Aorta (tissue), 5 donors: ENCODE results near the gene LSP1. TPM values are rescaled to one million over a fixed set of nuclear protein-coding genes. Genes with fewer than 3 reads are reported as not detected.

Experiments used
- ATAC-seq: fragments of 200-7000 bp; cut with Tn5 transposase; one replicate; pipeline ENCODE4 v1.9.1; 2022; ENCODE audit warnings: moderate library complexity; ENCODE audit not compliant: low FRiP score
- DNase-seq, 2 donors: peaks; one replicate each; pipeline ENCODE4 v3.0.0-alpha.2; 2020
- H3K27ac ChIP-seq, 2 donors: one replicate each; pipeline ENCODE4 v1.5.1; 2013; ENCODE audit warnings: low read length in 2 of 2, mild to moderate bottlenecking in 2 of 2, moderate library complexity in 2 of 2, control low read depth in 1 of 2, inconsistent platforms in 1 of 2, low read depth in 1 of 2
- H3K27me3 ChIP-seq, 2 donors: one replicate each; pipeline ENCODE4 v1.6.1; 2013; ENCODE audit warnings: control low read depth in 1 of 2, low read length in 1 of 2, mild to moderate bottlenecking in 1 of 2, moderate library complexity in 1 of 2; ENCODE audit not compliant: insufficient read depth in 2 of 2, control insufficient read depth in 1 of 2
- H3K36me3 ChIP-seq, 2 donors: one replicate each; pipeline ENCODE4 v1.6.1; 2013; ENCODE audit warnings: control low read depth in 1 of 2, low read length in 1 of 2, mild to moderate bottlenecking in 1 of 2; ENCODE audit not compliant: insufficient read depth in 2 of 2, control insufficient read depth in 1 of 2
- H3K4me1 ChIP-seq, 2 donors: one replicate each; pipeline ENCODE4 v1.6.1; 2013; ENCODE audit warnings: low read length in 2 of 2, control low read depth in 1 of 2, mild to moderate bottlenecking in 1 of 2, moderate library complexity in 1 of 2; ENCODE audit not compliant: insufficient read depth in 2 of 2, control insufficient read depth in 1 of 2
- H3K4me3 ChIP-seq, 2 donors: one replicate each; pipeline ENCODE4 v1.5.1; 2013; ENCODE audit warnings: low read length in 2 of 2, control low read depth in 1 of 2, mild to moderate bottlenecking in 1 of 2
- H3K9me3 ChIP-seq: one replicate; pipeline ENCODE4 v1.6.1; 2013; ENCODE audit warnings: mild to moderate bottlenecking, low read length; ENCODE audit not compliant: control insufficient read depth
- WGBS, 2 donors: extraction: QIAGEN DNeasy Blood & Tissue Kit; methylation state at CpG; one replicate each; pipeline ENCODE4 v1.1.7; 2013; 5-methylcytosine and 5-hydroxymethylcytosine counted together
- intact Hi-C, 2 donors: fragments of 100-400 bp; cut with DNase I; formaldehyde crosslinking; loops; one replicate each; pipeline versions ENCODE4 v1.14.2 to v1.15.0; 2022
- polyA plus RNA-seq, 2 donors: library from polyadenylated mRNA; stranded (reverse); fragments of 200-250 nt; gene quantifications; one replicate each; pipeline ENCODE4 v1.2.3, GENCODE V29; 2013
- total RNA-seq, 2 donors: library from RNA; stranded (reverse); fragmentation: NEBNext Ultra II Directional; extraction: Animal tissue kit (Norgen Biotek cat#: 25700); gene quantifications; one replicate each; pipeline ENCODE4 v1.2.1, GENCODE V29; 2021
- donor health status: healthy with polysubstance abuse.
- donor health status: Bipolar disorder and iron deficiency.
- donor health status: DM: no; HTN: no; CAD: no.
- donor health status: DM: no; HTN: no; CAD: no.
- donor health status: DM: yes; HTN: yes; CAD: no.

The LSP1 gene
- total and polyA plus RNA-seq, 4 donors: 12.0 to 128 (median 42.8) TPM

- intact Hi-C loops: loop anchor here (2.0 to 5.0 kb wide), 4 partner anchors 67 to 271 kb away; no protein-coding TSS in a partner anchor
- DNase-seq (peak; percentile 47 to 71), ATAC-seq (no peak)
- Histone ChIP-seq H3K9me3 (no peaks in the 10 kb centered on the region), H3K36me3 (no peaks in the 10 kb centered on the region), H3K4me1 (no peaks in the 10 kb centered on the region), H3K27me3 (no peaks in the 10 kb centered on the region), H3K27ac (peak overlapping the region in 1 of 2 donors; percentile 91), H3K4me3 (no peak overlapping the region)
- WGBS, 2 donors: 40 to 49% methylated on average over 19 of the region's 19 CpGs
These were observed 25.0 kb upstream of the LSP1 start for GRCh38 chr11:1827931-1828330.

- no peak overlapping the region for H3K4me3 ChIP-seq
- H3K27me3 ChIP-seq: no peaks in the 10 kb centered on the region
- no peak for DNase-seq
- H3K27ac ChIP-seq: peak overlapping the region in 1 of 2 donors; percentile 91
- WGBS, 2 donors: 82 to 85% methylated on average over 12 of the region's 12 CpGs
- no peaks in the 10 kb centered on the region for H3K36me3 ChIP-seq
- no peaks in the 10 kb centered on the region for H3K4me1 ChIP-seq
- no peaks in the 10 kb centered on the region for H3K9me3 ChIP-seq
- intact Hi-C loops: loop anchor here (5.0 kb wide), 2 partner anchors 81 to 271 kb away; no protein-coding TSS in a partner anchor
- no peak for ATAC-seq
These were observed 24.3 kb upstream of the LSP1 start for GRCh38 chr11:1828542-1828941.

DNA sequence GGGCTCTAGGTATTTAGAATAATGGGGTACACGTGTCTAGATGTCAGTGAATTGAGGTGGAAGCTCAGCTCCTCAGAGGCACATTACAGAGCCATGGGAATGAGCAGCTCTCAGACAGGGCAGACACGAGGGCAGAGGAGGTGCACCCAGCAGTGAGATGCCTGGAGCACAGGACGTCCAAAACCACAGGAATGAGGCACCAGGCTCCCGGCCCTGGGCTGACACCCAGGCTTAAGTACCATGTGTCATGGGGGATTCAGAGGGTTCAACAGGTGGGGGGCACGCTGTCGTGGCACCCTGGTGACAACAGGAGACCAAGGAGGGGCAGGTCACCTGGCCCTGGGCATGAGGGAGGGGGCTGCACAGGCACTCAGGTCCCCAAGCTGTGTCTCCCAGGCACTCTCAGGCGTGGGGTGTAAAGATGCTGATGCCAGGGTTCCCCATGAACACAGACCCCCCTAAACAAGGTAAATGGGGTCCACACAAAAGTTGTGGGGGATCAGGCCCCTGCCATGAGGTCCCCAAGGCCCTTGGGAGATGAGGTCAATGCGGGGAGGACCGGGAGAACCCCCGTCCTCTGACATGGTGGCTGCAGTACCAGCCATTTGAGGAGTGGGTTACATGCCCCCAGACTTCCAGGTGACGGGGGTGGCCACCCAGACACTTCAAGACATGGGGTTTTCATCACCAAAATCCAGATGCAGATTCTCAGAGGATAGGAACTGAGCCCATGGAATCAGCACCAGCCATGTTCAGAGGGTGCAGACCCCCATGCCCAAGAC lies 23.7 kb upstream of the LSP1 start:
- ATAC-seq (no peak), DNase-seq (peak; percentile 77 to 79)
- H3K4me3 ChIP-seq: no peak overlapping the region
- H3K27me3 ChIP-seq: no peaks in the 10 kb centered on the region
- H3K36me3 ChIP-seq: no peaks in the 10 kb centered on the region
- no peaks in the 10 kb centered on the region for H3K9me3 ChIP-seq
- WGBS, 2 donors: 49 to 51% methylated on average over 11 of the region's 11 CpGs
- H3K4me1 ChIP-seq: no peaks in the 10 kb centered on the region
- intact Hi-C loops: loop anchor here (5.0 kb wide), 2 partner anchors 82 to 272 kb away; no protein-coding TSS in a partner anchor
- peak overlapping the region in 1 of 2 donors; percentile 91 for H3K27ac ChIP-seq

- Histone ChIP-seq H3K27ac (peak overlapping the region in 1 of 2 donors; percentile 76), H3K4me3 (no peak overlapping the region), H3K9me3 (no peaks in the 10 kb centered on the region), H3K36me3 (no peaks in the 10 kb centered on the region), H3K4me1 (no peaks in the 10 kb centered on the region), H3K27me3 (no peaks in the 10 kb centered on the region)
- DNase-seq (no peak), ATAC-seq (no peak)
- 29 to 34% methylated on average over 6 of the region's 6 CpGs for WGBS, 2 donors
- intact Hi-C loops: loop anchor here in 1 of 2 donors (1.0 to 5.0 kb wide), 2 partner anchors 133 to 178 kb away; partner anchors contain the start of gene KRTAP5-6
These were observed 22.9 kb upstream of the LSP1 start for GRCh38 chr11:1830004-1830321.

DNA sequence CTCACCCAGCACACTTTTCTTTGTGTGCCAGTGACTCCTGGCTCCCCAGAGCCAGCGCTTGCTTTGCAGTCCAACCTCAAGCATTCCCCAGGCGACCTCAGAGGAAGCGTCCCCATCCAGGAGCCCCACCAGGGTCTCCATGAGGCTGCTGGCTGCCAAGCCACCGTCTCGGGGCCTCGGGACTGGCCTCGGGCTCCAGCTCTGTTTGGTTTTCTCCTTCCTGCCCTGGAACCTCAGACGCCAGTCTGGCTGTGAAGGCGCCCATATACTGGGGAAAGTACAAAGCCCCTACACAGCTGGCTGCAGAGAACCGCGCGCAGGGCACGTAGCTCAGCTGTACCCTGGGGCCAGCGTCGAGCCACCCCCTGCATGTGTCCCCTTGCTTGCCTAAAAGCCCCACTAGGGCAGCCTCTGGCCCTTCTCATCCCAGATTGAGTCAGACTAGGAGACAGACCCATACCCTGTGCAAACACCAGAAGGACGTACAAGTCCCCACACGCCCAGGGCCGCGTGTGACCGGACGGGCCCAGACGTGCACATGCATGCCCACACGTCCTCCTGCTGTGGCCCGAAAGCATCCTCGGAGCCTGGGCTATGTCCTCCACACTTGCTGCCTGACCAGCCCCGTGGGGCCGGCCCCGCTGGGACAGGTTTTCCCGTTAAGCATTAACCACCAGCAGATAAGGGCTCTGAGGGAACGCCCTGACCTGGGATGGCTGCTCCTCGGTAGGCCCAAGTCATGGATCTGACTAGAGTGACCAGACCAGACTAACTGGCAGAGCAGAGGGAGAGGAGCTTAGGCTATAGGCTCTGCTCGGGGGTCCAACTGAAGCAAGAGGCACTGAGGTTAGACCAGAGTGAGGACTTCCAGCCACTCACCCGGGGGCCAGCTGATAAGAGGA lies 22.3 kb upstream of the LSP1 start:
- Histone ChIP-seq H3K36me3 (no peaks in the 10 kb centered on the region), H3K27me3 (no peaks in the 10 kb centered on the region), H3K4me3 (no peak overlapping the region), H3K9me3 (no peaks in the 10 kb centered on the region), H3K4me1 (no peaks in the 10 kb centered on the region), H3K27ac (peak overlapping the region; percentile 32 to 76)
- DNase-seq: peak in 1 of 2 donors; percentile 63
- 29 to 32% methylated on average over 33 of the region's 33 CpGs for WGBS, 2 donors
- ATAC-seq: no peak
- intact Hi-C loops: loop anchor here in 1 of 2 donors (1.0 to 5.0 kb wide), 2 partner anchors 133 to 178 kb away; partner anchors contain the start of gene KRTAP5-6

DNA sequence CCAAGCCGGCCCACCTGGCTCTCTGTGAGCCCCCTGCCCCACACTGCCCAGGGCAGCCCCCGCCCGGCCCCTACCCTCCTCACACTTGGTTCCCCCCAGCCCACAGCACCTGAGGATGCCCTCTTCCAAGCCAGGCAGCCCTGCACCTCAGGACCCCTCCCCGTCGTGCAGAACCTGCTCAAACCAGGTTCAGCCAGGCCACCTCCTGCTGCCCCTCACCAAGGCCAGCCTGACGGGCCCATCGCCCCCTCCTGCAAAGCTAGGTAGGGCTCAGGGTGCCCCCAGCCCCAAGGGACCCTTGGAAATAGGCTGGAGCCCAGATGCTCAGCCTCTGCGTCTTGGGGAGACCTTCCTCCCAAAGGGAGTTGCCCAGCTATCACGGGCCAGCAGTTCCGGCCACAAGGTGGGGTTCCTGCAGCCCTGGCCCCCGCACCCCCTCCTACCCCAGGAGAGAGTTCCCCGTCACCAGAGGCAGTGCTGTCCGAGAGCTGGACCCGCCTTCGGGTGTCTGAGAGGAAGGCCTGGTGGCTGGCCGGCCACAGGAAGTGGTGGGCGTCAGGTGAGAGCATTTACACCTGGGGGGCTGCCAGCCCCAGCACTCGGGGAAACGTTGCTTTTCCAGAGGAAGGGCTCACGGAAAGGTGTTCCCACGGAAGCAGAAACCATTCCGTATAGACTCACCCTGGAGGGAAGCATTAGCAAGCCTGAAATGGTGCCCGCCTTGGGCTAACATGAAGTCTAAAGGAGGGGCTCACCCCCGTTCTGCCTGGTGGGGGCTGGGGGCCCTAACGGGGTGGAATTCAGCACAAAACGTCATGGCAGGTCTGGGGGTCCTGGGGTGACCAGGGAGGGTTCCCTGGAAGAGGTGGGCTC lies 21.3 kb upstream of the LSP1 start:
- H3K27ac ChIP-seq: no peak overlapping the region
- H3K27me3 ChIP-seq: no peaks in the 10 kb centered on the region
- 80 to 83% methylated on average over 26 of the region's 26 CpGs for WGBS, 2 donors
- no peak overlapping the region for H3K4me3 ChIP-seq
- no peaks in the 10 kb centered on the region for H3K4me1 ChIP-seq
- intact Hi-C loops: loop anchor here (1.0 to 5.0 kb wide), 3 partner anchors 137 to 179 kb away; no protein-coding TSS in a partner anchor
- ATAC-seq (no peak), DNase-seq (no peak)
- no peaks in the 10 kb centered on the region for H3K36me3 ChIP-seq
- no peaks in the 10 kb centered on the region for H3K9me3 ChIP-seq

DNA sequence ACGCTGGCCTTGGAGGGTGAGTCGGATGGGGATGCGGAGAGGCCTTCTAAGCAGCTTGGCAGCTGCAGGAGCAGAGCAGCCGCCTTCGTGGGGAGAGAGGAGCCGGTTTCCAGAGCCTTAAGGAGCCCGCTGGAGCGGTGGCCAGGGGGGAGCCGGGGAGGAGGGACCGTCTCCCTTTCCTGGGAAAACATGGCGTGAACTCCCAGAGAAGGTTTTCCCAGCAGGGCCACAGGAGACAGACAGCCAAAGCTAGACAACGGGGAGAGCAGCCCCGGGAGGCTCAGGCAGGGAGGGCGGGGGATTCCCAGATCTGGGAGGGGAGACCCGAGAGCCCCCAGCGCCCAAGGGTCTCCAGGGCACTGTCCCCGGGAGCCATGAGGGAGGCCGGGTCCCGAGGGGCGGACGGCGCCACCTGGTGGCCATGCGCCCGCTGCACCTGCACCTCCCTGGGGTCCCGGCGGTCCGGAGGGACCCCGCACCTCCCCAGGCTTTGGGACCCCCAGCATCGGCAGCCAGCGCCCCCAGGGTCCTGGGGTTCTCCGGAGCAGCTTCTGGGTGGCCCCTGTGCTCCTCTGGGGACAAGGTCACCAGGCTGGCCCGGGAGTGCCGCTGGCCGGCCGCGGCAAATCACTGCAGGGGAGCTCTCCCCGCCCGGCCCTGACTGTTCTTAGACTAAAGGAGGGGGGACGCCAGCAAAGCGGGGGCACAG lies 20.5 kb upstream of the LSP1 start:
- Histone ChIP-seq H3K4me1 (no peaks in the 10 kb centered on the region), H3K27ac (no peak overlapping the region), H3K9me3 (no peaks in the 10 kb centered on the region), H3K4me3 (no peak overlapping the region), H3K27me3 (no peaks in the 10 kb centered on the region), H3K36me3 (no peaks in the 10 kb centered on the region)
- peak; percentile 64 for ATAC-seq
- intact Hi-C loops: loop anchor here (1.0 to 5.0 kb wide), 3 partner anchors 138 to 180 kb away; no protein-coding TSS in a partner anchor
- peak; percentile 77 to 91 for DNase-seq
- WGBS, 2 donors: 12 to 13% methylated on average over 38 to 40 of the region's 40 CpGs
